NCI-H446 treated with DMSO at 0.1 percent for 48 hours (cell line): ENCODE data around the gene SART3.
"Not testable (repeated sequence)": the region's sequence is repeated elsewhere in the genome, so short reads cannot be mapped to it uniquely, and the experiment has no call there.

ENCODE experiments used
- DNase-seq: peaks from one replicate; lab custom pipeline; 2025; lab: John Stamatoyannopoulos, UW

SART3 gene

DNA sequence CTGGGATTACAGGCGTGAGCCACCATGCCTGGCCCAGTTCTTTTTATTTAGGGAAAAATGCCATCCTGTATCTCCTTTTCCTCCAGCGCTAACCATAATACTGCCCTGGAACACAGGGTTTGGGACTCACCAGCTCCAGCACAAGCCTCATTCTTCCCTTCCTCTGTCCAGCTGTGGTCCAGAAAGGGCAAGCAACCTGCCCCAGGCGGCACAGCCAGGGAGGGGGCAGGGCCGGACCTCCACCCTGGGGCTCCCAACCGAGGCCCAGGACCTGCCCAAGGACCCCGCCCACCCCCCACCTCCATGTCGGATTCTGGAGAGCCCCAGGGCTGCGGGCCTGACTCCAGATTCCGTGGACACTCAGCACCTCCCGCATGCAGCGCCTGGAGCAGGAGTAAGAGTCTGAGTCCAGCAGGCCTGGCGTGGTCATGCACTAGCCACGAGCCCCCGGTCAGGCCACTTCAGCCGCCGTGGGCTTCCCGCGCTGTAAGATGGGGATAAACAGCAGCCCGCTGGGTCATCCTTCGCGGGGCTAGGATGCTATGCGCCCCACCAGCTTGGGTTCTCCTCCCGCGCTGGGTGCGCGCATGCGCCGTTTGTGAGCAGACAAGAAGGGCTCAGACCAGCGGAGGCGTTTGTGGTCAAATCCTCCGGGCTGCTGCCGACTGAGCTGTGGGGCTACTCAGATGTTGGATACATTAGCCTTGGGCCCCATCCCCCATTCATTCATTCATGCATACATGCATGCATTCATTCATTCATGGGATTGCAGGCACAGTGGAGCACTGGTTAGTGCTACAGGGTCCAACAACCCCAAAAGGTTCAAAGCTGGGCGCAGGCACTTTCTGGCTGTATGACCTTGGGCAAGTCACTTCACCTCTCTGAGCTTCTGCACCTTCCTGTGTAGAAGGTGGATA is 20.6 kb upstream of the SART3 start:
- DNase-seq = no peak

DNA sequence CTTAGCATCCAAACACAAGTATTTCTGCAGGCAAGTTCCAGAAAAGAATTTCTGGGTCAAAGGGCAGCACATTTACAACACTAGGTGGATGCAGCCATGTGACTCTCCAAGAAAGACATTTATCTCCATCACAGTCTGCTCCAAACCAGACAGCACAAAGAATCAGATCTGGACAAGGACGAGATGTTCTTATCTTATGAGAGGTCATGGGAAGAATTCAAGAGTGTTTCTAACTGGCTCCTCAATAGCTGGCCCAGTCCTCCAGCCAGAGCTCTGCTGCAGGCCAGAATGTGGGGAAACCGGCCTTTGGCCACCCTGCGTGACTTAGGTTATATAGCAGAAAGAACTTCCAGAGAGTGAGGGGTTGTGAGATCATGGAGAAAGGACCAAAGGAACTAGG is 19.6 kb upstream of the SART3 start:
- no peak for DNase-seq

DNA sequence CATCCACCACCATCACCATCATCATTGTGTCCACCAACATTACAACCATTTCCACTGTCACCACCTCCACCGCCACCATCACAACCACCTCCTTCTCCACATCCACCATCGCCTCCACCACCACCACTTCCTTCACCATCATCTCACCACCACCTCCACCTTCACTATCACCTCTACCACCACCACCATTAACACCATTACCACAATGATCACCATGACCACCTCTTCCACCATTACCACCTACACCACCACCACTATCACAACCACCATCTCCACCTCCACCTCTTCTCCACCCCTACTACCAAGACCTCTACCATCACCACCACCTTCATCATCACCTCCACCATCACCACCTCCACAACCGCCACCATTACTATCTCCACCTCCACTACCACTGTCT is 17.8 kb upstream of the SART3 start:
- DNase-seq = no peak

DNA sequence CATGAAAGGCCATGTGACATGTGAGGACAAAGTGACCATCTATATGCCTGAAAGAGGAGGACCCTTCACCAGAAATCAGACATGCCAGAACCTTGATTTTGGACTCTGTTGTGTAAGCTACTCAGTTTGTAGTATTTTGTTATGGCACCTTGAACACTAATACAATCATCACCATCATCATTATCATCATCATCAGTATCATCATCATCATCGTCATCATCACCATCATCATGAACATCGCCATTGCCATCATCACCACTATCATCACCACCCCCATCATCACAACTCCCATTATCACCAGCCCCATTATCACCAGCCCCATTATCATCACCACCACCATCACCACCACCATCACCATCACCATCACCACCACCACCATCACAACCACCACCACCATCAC is 17.3 kb upstream of the SART3 start:
- DNase-seq = no peak

DNA sequence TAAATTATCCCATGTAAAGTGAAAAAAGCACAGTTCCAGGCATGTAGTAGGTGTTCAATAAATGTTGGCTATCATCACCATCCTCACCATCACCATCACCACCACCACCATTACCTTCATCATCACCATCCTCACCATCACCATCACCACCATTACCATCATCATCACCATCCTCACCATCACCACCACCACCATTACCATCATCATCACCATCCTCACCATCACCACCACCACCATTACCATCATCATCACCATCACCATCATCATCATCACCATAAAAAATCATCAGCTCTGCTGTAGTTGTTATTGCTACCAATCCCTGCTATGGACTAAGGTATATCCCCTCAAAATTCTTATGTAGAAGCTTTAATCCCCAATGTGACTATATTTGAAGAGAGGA is 16.5 kb upstream of the SART3 start:
- no peak for DNase-seq

DNA sequence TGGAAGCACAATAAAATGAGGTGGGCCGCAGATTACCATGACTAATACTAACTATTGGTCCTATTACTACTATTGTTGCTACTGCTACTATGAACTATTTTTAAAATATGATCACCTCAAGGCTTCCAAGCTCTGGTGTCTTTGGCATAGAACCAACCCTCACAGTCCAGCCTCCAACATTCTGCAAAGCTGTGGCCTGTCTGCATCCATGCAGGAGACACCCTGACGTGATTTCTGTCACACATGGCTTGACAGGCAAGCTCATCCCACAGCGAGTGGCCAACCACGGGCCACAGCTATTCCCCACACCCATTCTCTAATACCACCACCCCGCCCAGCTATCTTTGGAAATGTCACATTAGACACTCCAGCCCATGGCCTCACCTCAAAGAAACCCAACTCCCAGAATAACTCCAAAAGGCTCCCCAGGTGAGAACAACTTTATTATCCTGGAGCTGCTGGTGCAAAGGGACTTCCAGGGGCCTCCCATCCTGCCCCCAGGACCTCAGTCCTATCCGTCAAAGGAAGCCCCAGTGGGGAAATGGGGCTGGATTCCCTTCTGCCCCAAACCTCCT is 15.8 kb upstream of the SART3 start:
- no peak for DNase-seq

DNA sequence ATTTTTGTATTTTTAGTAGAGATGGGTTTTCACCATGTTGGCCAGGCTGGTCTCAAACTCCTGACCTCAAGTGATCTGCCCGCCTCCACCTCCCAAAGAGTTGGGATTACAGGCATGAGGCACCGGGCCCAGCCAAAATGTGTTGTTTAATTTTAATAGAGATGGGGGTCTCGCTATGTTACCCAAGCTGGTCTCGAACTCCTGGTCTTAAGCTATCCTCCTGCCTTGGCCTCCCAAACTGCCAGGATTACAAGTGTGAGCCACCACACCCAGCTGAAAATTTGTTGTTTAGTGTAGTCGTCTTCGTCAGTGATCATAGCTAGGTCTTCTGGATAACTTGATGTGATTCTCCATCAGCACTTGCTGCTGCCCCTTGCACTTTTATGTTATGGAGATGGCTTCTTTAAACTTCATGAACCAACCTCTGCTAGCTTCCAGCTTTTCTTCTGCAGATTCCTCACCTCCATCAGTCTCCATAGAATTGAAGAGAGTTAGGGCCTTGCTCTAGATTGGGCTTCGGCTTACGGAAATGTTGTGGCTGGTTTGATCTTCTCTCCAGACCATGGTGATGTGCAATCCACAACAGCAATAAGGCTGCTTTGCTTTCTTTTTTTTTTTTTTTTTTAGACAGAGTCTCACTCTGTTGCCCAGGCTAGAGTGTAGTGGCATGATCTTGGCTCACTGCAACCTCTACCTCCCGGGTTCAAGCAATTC is 14.4 kb upstream of the SART3 start:
- no peak for DNase-seq

DNA sequence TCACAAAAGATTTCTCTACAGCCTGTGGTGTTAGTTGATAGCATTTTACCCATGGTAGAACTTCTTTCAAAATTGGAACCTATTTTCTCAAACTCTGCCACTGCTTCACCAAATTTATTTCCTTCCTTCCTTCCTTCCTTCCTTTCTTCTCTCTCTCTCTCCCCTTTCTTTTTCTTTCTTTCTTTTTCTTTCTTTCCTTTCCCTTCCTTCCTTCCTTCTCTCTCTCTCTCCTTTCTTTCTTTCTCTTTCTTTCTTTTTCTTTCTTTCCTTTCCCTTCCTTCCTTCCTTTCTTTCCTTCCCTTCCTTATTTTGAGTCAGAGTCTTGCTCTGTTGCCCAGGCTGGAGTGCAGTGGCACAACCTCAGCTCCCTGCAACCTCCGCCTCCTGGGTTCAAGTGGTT is 13.3 kb upstream of the SART3 start:
- not testable (repeated sequence) for DNase-seq

DNA sequence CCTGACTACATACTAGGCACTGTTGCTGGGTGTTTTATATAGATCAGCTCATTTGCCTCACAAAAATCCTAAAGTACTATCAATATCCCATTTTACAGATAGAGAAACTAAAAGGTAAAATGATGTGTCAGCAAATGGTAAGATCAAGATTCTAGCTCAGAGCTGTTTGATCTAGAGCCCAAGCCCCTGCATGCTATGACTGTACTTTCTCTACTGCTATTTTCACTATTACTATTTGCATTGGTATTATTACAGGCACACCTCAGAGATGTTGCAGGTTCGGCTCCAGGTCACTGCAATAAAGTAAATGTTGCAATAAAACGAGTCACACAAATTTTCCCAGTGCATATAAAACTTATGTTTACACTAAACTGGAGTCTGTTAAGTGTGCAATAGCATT is 12.3 kb upstream of the SART3 start:
- DNase-seq = no peak

DNA sequence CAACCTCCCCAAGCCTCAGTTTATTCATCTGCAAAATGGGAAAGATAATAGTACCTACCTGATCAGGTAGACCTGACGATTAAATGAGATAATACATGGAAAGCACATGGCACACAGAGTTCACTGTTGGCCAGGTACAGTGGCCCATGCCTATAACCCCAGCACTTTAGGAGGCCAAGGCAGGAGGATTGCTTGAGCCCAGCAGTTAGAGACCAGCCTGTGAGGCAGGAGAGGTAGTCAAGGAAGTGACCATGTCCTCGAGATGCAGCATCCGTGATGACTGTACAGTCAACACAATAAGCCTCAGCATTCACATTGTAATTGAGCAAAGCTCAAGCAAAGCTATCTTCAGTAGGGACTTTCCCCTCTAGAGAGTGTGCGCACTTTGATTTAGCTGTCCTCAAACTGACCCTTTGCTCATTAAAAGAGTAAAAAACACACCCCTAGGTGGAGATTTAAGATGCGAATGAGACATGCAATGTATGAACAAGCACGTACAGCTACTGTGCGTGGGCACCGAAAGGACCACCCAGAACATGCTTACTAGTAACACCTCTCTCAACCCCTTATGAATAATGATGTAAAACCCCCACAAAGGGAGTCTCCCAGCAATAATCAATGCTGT is 11.3 kb upstream of the SART3 start:
- no peak for DNase-seq

DNA sequence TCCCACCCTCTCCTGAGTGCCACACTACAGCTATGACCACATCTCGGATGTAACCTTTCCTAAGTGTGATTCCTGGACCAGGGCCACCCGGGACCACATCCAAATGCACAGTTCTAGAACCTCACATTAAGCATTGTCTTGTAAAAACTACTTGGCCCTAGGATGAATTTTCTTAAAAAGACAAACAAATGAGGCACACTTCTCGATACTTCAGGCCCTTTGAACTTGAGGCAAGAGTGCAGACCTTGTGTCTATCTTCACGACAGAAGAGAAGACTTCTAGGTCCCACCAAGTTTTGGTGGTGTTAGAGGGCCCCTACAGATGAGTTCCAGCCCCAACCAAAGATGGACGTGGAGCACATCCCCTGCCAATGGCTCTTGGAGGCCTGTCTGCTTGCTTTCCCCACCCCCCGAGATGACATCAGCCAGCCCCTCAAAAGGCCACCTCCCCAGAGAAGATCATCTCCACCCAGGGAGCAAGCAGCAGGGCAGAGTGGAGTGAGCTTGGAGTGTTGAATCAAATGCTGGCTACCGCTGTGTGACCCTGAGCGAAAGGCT is 10.7 kb upstream of the SART3 start:
- DNase-seq = no peak

DNA sequence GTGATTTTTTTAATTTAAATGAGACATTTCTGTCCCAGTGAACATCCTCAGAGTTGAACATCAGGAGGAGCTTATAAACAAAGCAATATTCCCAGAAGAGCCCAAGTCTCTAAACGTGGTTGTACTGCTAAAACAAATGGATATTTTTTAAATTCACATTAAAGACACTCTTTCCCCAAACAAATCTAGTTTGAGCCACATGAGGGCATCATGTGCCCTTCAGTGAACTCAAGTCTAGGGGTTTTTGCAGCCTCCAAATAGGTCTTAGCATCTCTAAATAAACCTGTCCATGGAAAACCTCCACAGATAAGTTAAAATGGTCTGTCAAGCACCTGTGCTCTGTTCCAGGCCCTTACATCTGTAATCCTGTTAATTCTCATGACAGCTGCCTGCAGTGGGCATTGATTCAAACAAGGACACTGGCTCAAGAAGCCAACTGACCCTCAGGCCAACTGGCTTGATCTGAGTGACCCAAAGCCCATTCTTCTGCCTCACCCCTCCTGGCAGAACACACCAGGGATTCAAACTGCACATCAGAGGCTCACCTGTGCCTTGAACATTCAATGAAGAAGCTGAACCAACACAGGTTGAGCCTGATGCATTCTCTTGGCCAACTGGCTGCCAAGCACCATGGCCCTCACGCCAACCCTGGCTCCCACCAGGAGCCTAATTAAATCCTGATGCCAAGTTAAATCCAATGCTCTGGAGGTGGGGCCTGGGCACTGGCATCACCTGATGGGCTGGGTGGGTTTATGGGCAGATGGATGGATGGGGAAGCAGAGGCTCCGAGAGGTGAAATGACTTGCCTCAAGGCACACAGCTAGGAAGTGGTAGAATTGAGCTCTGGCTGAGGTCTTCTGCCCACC is 10.0 kb upstream of the SART3 start:
- no peak for DNase-seq

DNA sequence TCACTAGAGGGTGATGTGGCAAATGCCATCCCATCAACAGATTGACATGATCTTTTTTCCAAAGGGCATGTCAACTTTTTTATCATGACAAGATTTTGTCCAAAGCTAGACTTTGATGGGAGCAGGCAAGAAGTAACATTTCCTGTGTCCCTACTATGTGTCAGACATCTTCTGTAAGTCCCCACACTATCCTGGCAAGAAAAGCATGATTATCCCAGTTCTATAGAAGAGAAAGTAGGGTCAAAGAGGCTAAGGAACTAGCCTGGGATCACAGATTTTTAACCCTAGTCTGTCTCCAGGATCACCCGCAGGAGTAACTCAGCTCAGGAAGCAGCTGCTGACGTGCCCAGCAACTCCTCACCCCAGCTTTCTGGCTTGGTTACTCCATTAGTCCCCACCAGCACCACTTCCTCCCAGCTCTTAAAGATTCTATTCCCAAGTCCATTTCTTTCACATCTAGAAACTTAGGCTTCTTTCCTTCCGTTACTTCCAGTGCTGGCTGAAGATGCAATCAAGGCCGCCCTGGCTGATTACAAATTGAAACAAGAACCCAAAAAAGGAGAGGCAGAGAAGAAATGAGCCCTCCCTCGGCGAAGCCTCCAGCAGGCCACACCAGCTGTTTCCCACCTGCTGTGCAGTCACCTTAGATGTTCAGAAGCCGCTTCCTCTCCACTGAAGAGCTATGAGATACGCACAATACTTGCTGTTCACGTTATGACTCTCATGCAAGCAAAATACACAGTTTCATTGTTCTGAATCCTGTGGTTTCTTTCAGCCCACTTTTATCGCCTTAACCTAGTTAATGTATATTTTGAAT is 7.6 kb upstream of the SART3 start:
- no peak for DNase-seq

DNA sequence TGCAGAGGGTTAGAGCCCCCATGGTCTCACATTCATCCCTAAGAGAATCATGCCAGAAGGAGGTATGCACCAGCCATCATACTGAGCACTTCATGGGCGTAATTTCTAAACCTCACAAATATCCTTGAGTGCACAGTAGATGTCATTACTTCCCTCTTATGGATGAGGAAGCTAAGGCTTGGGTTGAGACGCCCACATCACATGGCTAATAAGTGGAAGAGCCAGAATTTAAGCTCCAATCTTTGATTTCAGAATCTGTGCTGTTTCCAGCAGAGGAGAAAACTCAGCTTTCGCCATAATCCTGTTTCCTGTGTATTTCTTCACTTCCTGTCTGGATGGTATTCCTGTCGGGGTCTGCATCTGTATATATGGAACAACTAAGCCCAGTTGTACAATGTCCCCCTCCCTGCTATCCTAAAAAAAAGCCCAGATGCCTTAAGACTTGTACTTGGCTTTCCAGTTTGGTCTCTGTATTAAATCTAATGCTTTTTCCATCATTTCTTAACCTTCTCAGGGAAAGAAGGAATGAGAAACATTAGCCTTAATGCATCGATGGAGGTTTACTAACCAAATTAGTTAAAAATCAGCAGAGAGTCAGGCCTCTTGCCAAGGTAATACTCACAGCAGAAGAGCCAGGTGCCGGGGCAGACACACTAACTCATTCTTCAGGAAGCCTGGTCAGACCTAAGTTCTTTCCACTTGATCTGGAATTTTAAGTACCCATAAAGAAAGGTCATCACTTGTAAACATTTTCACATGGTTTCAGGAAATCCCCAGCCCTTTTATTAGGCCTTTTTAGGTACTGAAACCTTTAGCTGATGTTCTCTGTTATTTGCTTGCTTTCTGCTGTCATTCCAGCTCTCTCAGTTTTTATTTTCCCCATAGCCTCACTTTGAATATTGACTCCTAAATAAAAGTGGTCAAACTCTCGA is 6.7 kb upstream of the SART3 start:
- no peak for DNase-seq

DNA sequence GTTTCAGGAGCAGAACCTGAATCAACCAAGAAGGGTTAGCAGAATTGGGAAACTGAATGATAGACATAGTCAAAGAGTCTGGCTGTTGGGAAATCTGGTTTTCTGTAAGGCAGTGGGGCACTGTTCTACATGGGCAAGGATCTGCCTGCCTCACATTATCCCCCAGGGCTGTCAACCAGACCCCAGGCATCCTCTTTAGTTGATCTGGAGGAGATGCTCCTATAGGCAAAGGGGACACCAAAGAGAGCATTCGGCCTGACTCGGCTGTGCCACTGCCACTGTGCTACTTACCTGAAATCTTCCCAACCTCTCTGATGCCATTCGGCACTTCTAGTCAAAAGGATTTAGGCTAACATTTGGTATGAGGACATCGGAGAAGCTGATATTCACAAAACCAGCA is 5.5 kb upstream of the SART3 start:
- DNase-seq = no peak

DNA sequence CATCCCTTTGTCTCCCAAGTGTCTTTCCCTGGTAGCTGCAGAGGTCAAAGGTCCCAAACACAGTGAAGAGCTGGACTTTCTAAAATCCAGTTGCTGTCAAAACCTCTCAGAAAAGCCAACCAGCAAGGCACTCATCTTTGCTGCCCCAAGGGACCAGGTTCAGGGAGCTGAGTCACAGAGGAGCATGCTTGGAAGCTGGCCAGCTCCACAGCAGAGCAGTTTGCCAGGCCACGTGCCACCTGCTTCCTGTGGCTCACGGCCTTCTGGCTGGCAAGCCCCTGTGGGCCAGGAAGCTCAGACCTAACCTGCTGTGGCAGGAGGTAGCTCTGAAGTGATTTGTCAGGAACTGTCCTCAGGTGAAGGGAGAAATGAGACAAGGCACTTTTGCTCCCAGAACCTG is 5.0 kb upstream of the SART3 start:
- DNase-seq = peak; percentile 57

DNA sequence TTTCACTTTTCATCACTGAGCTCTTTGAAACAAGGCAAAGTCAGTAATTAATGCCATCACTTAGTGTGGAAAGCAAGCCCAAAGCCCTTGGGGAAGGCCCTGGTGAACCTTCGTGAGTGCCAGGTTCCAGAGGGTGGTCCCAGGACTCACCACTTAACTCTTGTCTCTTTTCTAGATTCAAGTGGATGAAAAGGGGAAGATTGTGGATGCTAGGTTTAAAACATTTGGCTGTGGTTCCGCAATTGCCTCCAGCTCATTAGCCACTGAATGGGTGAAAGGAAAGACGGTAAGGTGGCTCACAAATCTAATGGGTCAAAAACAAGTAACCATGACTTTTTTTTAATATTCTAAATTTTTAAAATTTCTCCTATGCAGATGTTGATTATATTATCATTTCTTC is 4.2 kb upstream of the SART3 start:
- no peak for DNase-seq

DNA sequence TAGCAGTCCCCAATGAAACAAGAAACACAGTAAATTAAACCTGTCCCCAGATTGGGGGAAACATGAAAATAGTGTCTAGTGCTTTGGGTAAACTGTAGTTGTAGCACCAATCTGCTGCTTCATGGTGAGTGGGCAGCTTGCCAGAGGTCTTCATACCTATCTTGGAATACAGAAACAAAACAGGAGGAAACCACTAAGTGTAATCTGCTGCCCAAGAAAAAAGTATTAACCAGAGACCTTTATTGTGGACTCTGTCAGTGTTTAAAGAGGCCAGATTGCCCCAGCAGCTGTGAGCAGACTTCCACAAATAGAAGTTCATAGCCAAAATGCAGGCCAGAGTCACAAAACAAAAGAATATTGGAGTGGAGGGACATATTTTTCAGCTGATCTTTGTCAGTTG is 3.8 kb upstream of the SART3 start:
- DNase-seq = no peak

DNA sequence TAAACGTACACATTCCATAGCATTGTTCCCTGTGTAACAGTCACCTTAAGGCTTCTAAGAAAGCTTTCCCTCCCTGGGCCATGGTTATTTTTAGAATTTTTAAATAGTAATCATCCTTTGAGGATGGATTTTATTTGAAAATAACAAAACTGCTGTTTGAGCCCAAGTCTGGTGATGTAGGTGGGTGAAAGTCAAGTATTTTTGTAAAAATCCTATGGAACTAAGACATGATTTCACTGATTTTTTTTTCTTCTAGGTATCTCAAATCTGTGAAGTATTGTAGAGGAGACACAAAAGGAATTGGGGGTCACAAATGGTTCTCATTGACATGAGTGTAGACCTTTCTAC is 2.8 kb upstream of the SART3 start:
- no peak for DNase-seq
